Measurements from ENCODE around the gene FAM83F. TPM values are rescaled to one million over a fixed set of nuclear protein-coding genes. Genes with fewer than 3 reads are reported as not detected.

The FAM83F gene
- polyA plus RNA-seq, 1 donor (not counting 4 experiments of a cell fraction or from before 2014, with no cell fraction given), result 22.8 TPM

DNA sequence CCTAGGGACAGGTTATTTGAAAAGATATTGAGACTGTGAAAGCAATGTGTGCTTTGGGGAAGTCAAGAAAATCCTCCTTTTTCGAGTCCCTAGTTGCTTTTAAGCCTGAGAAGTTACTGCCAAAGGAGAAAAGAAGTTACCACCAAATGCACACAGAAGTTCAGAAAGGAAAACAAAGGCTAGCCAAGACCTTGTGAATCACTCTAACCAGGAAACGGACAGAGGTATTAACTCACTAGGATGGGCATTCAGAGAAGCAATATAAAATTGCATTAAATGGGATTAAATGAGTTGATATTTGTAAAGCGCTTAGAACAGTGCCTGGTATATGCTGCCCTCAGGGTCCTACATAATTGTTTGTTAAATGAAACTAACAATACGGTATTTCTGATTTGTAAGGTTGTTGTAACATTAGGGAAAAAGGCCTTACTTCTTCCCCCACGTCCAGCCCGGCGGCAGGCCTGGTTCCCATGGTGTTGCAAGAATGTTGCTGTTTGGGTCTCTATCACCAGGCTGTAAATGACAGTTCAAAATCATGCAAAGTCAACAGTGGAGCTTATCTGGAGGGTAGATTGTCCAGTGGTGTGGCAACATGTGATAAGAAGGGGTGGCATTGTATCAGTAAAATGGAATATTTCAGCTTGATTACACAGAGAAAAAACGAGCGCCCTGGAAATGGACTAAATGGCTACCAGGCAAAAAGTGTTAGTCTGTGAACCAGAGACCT, 27.5 kb upstream of the FAM83F start:
- no peak for FAIRE-seq
- no peak overlapping the region for H3K4me3 ChIP-seq (ENCODE audit: control insufficient read depth in 2 of 3, extremely low read depth in 1 of 3, insufficient read depth in 2 of 3, low read depth in 1 of 3, low read length in 3 of 3)
- H3K79me2 ChIP-seq (ENCODE audit: control insufficient read depth, insufficient read depth, low read length), result no peaks in the 10 kb centered on the region
- H4K20me1 ChIP-seq (ENCODE audit: control insufficient read depth, extremely low read depth, insufficient read depth, low read length), result no peaks in the 10 kb centered on the region
- no peak for TF ChIP-seq EZH2 (IDR thresholded peaks at IDR 0.05; ENCODE audit: low read length)
- TF ChIP-seq CTCF (optimal IDR thresholded peaks at IDR 0.05 in 1 of 3, IDR thresholded peaks at IDR 0.05 in 1 of 3, conservative IDR thresholded peaks at IDR 0.05 in 1 of 3; ENCODE audit: extremely low read depth in 1 of 3, insufficient read depth in 2 of 3, low read length in 3 of 3), result no peak
- H2AFZ ChIP-seq (ENCODE audit: control insufficient read depth, low read length), result no peak overlapping the region
- no peaks in the 10 kb centered on the region for H3K4me1 ChIP-seq (ENCODE audit: control insufficient read depth, extremely low read depth, insufficient read depth, low read length)
- no peak overlapping the region for H3K4me2 ChIP-seq (ENCODE audit: control insufficient read depth, extremely low read depth, insufficient read depth, low read depth, low read length)
- H3K9me3 ChIP-seq (ENCODE audit: control insufficient read depth, low read depth, low read length), result no peaks in the 10 kb centered on the region
- H3K9ac ChIP-seq (ENCODE audit: control insufficient read depth, extremely low read depth, insufficient read depth, low read length), result no peak overlapping the region
- H3K27me3 ChIP-seq (ENCODE audit: control insufficient read depth, extremely low read depth, insufficient read depth, low read length), result peaks cover 9% of the 10 kb centered on the region
- dilution Hi-C loops (cut with MboI; ENCODE audit: extremely low pct_ligation_motif_present, low sequenced_read_pairs), result no loop called here
- H3K27ac ChIP-seq (ENCODE audit: control insufficient read depth, insufficient read depth, low read length), result no peak overlapping the region
- no peak for DNase-seq (ENCODE audit: low read depth, low spot score)
- H3K36me3 ChIP-seq (ENCODE audit: control insufficient read depth in 2 of 2, extremely low read depth in 1 of 2, insufficient read depth in 2 of 2, low read length in 2 of 2), result no peaks in the 10 kb centered on the region
- no peaks in the 10 kb centered on the region for H3K9me1 ChIP-seq (ENCODE audit: control insufficient read depth, extremely low read depth, insufficient read depth, low read length)

GRCh38 chr22:39967996-39968972, 26.5 kb upstream of the FAM83F start:
- H3K9me3 ChIP-seq (ENCODE audit: control insufficient read depth, low read depth, low read length), result no peaks in the 10 kb centered on the region
- no peak overlapping the region for H3K4me2 ChIP-seq (ENCODE audit: control insufficient read depth, extremely low read depth, insufficient read depth, low read depth, low read length)
- TF ChIP-seq CTCF (optimal IDR thresholded peaks at IDR 0.05 in 1 of 3, IDR thresholded peaks at IDR 0.05 in 1 of 3, conservative IDR thresholded peaks at IDR 0.05 in 1 of 3; ENCODE audit: extremely low read depth in 1 of 3, insufficient read depth in 2 of 3, low read length in 3 of 3), result no peak
- TF ChIP-seq EZH2 (IDR thresholded peaks at IDR 0.05; ENCODE audit: low read length), result no peak
- dilution Hi-C loops (cut with MboI; ENCODE audit: extremely low pct_ligation_motif_present, low sequenced_read_pairs), result no loop called here
- no peak for FAIRE-seq
- H3K4me1 ChIP-seq (ENCODE audit: control insufficient read depth, extremely low read depth, insufficient read depth, low read length), result no peaks in the 10 kb centered on the region
- H2AFZ ChIP-seq (ENCODE audit: control insufficient read depth, low read length), result no peak overlapping the region
- no peak overlapping the region for H3K27ac ChIP-seq (ENCODE audit: control insufficient read depth, insufficient read depth, low read length)
- no peaks in the 10 kb centered on the region for H3K36me3 ChIP-seq (ENCODE audit: control insufficient read depth in 2 of 2, extremely low read depth in 1 of 2, insufficient read depth in 2 of 2, low read length in 2 of 2)
- no peaks in the 10 kb centered on the region for H4K20me1 ChIP-seq (ENCODE audit: control insufficient read depth, extremely low read depth, insufficient read depth, low read length)
- no peak overlapping the region for H3K9ac ChIP-seq (ENCODE audit: control insufficient read depth, extremely low read depth, insufficient read depth, low read length)
- no peaks in the 10 kb centered on the region for H3K79me2 ChIP-seq (ENCODE audit: control insufficient read depth, insufficient read depth, low read length)
- DNase-seq (ENCODE audit: low read depth, low spot score), result no peak
- H3K9me1 ChIP-seq (ENCODE audit: control insufficient read depth, extremely low read depth, insufficient read depth, low read length), result no peaks in the 10 kb centered on the region
- H3K4me3 ChIP-seq (ENCODE audit: control insufficient read depth in 2 of 3, extremely low read depth in 1 of 3, insufficient read depth in 2 of 3, low read depth in 1 of 3, low read length in 3 of 3), result no peak overlapping the region
- peaks cover 16% of the 10 kb centered on the region for H3K27me3 ChIP-seq (ENCODE audit: control insufficient read depth, extremely low read depth, insufficient read depth, low read length)
